HepG2 (cell line): ENCODE results near the gene ZNF384. TPM values are rescaled to one million over a fixed set of nuclear protein-coding genes. Genes with fewer than 3 reads are reported as not detected.

Source experiments
- EEA1 ChIP-seq: sonication (generic); formaldehyde crosslinking; IDR thresholded peaks from 2 replicates; pipeline ENCODE4 v1.5.1; 2020; ENCODE audit warnings: mild to moderate bottlenecking, missing genetic modification reagents, borderline replicate concordance
- GATAD2A ChIP-seq: IDR thresholded peaks from 2 replicates; pipeline ENCODE4 v1.6.1; 2016
- HOMEZ ChIP-seq: IDR thresholded peaks from 2 replicates; pipeline ENCODE4 v1.6.1; 2016; ENCODE audit warnings: low read depth
- NR1H2 ChIP-seq: sonication (generic); formaldehyde crosslinking; IDR thresholded peaks from 2 replicates; pipeline ENCODE4 v1.8.1; 2022; ENCODE audit warnings: low read depth, missing genetic modification reagents, borderline replicate concordance
- SALL1 ChIP-seq: sonication (generic); formaldehyde crosslinking; IDR thresholded peaks from 2 replicates; pipeline ENCODE4 v1.8.0; 2022; ENCODE audit warnings: mild to moderate bottlenecking, missing genetic modification reagents
- SYNCRIP ChIP-seq: fragments of 200-400 bp; formaldehyde crosslinking; IDR thresholded peaks from 2 replicates; pipeline ENCODE4 v1.6.1; 2018; ENCODE audit warnings: mild to moderate bottlenecking, low read depth, low read length; ENCODE audit not compliant: insufficient read depth
- THAP8 ChIP-seq: sonication (generic); formaldehyde crosslinking; IDR thresholded peaks from 2 replicates; pipeline ENCODE4 v1.5.1; 2020; ENCODE audit warnings: missing genetic modification reagents, mild to moderate bottlenecking, borderline replicate concordance
- TP53 ChIP-seq: sonication (generic); formaldehyde crosslinking; conservative IDR thresholded peaks from 2 replicates; pipeline ENCODE4 v1.4.0; 2020; ENCODE audit warnings: missing genetic modification reagents
- U2AF2 ChIP-seq: fragments of 200-400 bp; formaldehyde crosslinking; IDR thresholded peaks from 2 replicates; pipeline ENCODE4 v1.6.1; 2017; ENCODE audit warnings: low read depth, mild to moderate bottlenecking, low read length
- ZKSCAN8 ChIP-seq: IDR thresholded peaks from 2 replicates; pipeline ENCODE4 v1.6.1; 2016; ENCODE audit warnings: borderline replicate concordance, missing genetic modification reagents, missing compliant biosample characterization
- ZNF24 ChIP-seq: fragments of 450-650 bp; IDR thresholded peaks from 2 replicates; pipeline ENCODE4 v1.6.1; 2017; ENCODE audit warnings: antibody characterized with exemption, mild to moderate bottlenecking
- ZNF839 ChIP-seq: sonication (generic); formaldehyde crosslinking; IDR thresholded peaks from 2 replicates; pipeline ENCODE4 v1.4.0; 2020; ENCODE audit warnings: missing genetic modification reagents, mild to moderate bottlenecking, borderline replicate concordance
- polyA plus RNA-seq, 8 experiments: library from polyadenylated mRNA; depleted of rRNA in 3 of 8; stranded (reverse) in 7 of 8; unstranded in 1 of 8; fragments of >200 nt; fragmentation: Illumina TruSeq in 4 of 8; extraction: Trizol in 4 of 8; gene quantifications; 2 replicates each; pipeline versions ENCODE4 v1.2.1 to v1.2.3, GENCODE V29; 2011 to 2016; ENCODE audit warnings: low read depth in 4 of 8, missing spikeins in 1 of 8, mixed read lengths in 1 of 8; ENCODE audit not compliant: insufficient read depth in 1 of 8
- total RNA-seq, 5 experiments: library from RNA; depleted of rRNA; stranded (reverse); fragments of >200 nt; fragmentation: Illumina TruSeq; extraction: Trizol; gene quantifications; 2 replicates each; pipeline ENCODE4 v1.2.3, GENCODE V29; 2016; ENCODE audit warnings: low read depth in 1 of 5
- TF ChIP-seq, protein P1 (sequence below): sonication (generic); formaldehyde crosslinking; IDR thresholded peaks from 2 replicates; pipeline ENCODE4 v1.9.0; 2021; ENCODE audit warnings: missing genetic modification reagents, borderline replicate concordance
- TF ChIP-seq, protein P2 (sequence below): sonication (generic); formaldehyde crosslinking; IDR thresholded peaks from 2 replicates; pipeline ENCODE4 v1.5.0; 2020; ENCODE audit warnings: missing genetic modification reagents
- TF ChIP-seq, protein P3 (sequence below): sonication (generic); formaldehyde crosslinking; IDR thresholded peaks from 2 replicates; pipeline ENCODE4 v1.8.1; 2023; ENCODE audit warnings: mild to moderate bottlenecking, inconsistent platforms, moderate library complexity, missing genetic modification reagents, borderline replicate concordance
- TF ChIP-seq, protein P4 (sequence below): IDR thresholded peaks from 2 replicates; pipeline ENCODE4 v1.6.1; 2016
- TF ChIP-seq, protein P5 (sequence below): sonication (generic); formaldehyde crosslinking; IDR thresholded peaks from 2 replicates; pipeline ENCODE4 v1.8.0; 2022; ENCODE audit warnings: mild to moderate bottlenecking, missing genetic modification reagents, borderline replicate concordance

The ZNF384 gene
- total and polyA plus RNA-seq, 2 of the 13 experiments (the other 11 are each of a cell fraction or from before 2014, with no cell fraction given): 23.6 to 55.3 TPM

DNA sequence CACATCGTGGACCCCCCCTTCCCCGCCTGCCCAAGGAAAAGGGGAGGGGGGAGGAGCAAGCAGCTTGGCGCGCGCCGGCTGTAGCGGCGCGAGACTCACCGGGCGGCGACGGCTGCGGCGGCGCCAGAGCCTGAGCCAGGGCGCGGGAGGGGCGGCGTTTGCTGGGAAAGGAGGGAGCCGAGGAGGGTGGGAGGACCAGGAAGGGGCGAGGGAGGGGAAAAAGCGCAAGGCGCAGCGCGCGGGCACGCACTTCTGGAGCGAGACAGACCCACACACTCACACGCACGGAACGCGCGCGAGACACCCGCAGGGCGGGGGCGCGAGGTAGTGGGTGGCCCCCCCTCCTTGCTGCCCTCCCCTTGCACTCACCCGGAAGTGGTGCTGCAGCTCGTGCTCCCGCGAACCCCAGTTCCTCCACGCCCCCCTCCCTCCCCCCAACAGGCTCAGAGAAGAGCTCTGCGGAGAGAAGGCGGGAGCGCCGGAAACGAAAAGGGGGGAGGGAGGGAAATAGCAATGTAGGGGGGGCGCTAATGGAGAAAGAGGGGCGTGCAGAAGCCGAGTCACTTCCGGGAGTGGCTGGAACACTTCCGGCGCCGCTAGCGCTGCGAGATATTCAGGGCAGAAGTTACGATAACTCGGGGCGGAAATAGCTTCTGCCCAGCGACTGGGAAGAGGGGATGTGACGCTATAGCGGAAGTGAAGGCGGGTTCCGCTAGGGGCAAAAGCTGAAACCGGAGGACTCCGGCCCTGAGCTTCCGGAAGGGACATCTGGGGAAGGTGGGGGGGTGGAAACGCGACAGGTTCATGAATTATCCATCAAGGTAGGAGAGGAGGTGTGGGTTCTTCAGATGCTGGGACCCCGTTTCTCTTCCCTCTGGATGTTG lies at the start of gene ZNF384 (continued):
- no peak for TF ChIP-seq HOMEZ (CRISPR knock-in tag)
- no peak for TF ChIP-seq ZKSCAN8
- TF ChIP-seq, protein P1, sequence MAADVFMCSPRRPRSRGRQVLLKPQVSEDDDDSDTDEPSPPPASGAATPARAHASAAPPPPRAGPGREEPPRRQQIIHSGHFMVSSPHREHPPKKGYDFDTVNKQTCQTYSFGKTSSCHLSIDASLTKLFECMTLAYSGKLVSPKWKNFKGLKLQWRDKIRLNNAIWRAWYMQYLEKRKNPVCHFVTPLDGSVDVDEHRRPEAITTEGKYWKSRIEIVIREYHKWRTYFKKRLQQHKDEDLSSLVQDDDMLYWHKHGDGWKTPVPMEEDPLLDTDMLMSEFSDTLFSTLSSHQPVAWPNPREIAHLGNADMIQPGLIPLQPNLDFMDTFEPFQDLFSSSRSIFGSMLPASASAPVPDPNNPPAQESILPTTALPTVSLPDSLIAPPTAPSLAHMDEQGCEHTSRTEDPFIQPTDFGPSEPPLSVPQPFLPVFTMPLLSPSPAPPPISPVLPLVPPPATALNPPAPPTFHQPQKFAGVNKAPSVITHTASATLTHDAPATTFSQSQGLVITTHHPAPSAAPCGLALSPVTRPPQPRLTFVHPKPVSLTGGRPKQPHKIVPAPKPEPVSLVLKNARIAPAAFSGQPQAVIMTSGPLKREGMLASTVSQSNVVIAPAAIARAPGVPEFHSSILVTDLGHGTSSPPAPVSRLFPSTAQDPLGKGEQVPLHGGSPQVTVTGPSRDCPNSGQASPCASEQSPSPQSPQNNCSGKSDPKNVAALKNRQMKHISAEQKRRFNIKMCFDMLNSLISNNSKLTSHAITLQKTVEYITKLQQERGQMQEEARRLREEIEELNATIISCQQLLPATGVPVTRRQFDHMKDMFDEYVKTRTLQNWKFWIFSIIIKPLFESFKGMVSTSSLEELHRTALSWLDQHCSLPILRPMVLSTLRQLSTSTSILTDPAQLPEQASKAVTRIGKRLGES: no peak
- TF ChIP-seq TP53: no peak
- peak; percentile 10; the same call in 1 of the 2 replicates for TF ChIP-seq EEA1 (CRISPR knock-in tag)
- TF ChIP-seq, protein P2, sequence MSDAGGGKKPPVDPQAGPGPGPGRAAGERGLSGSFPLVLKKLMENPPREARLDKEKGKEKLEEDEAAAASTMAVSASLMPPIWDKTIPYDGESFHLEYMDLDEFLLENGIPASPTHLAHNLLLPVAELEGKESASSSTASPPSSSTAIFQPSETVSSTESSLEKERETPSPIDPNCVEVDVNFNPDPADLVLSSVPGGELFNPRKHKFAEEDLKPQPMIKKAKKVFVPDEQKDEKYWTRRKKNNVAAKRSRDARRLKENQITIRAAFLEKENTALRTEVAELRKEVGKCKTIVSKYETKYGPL (CRISPR knock-in tag): no peak
- no peak for TF ChIP-seq NR1H2 (CRISPR knock-in tag)
- no peak for TF ChIP-seq GATAD2A (CRISPR knock-in tag)
- no peak for TF ChIP-seq SYNCRIP
- no peak for TF ChIP-seq U2AF2
- TF ChIP-seq, protein P3, sequence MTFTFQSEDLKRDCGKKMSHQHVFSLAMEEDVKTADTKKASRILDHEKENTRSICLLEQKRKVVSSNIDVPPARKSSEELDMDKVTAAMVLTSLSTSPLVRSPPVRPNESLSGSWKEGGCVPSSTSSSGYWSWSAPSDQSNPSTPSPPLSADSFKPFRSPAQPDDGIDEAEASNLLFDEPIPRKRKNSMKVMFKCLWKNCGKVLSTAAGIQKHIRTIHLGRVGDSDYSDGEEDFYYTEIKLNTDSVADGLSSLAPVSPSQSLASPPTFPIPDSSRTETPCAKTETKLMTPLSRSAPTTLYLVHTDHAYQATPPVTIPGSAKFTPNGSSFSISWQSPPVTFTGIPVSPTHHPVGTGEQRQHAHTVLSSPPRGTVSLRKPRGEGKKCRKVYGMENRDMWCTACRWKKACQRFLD (CRISPR knock-in tag): peak; percentile 78; the same call in 1 of the 2 replicates
- TF ChIP-seq ZNF839: peak; percentile 43; the same call in 1 of the 2 replicates
- TF ChIP-seq THAP8 (CRISPR knock-in tag): 0 out of 2 replicates have a peak, but pooled peaks have one; percentile 28
- TF ChIP-seq ZNF24: no peak
- TF ChIP-seq, protein P4, sequence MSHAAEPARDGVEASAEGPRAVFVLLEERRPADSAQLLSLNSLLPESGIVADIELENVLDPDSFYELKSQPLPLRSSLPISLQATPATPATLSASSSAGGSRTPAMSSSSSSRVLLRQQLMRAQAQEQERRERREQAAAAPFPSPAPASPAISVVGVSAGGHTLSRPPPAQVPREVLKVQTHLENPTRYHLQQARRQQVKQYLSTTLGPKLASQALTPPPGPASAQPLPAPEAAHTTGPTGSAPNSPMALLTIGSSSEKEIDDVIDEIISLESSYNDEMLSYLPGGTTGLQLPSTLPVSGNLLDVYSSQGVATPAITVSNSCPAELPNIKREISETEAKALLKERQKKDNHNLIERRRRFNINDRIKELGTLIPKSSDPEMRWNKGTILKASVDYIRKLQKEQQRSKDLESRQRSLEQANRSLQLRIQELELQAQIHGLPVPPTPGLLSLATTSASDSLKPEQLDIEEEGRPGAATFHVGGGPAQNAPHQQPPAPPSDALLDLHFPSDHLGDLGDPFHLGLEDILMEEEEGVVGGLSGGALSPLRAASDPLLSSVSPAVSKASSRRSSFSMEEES (CRISPR knock-in tag): no peak
- TF ChIP-seq, protein P5, sequence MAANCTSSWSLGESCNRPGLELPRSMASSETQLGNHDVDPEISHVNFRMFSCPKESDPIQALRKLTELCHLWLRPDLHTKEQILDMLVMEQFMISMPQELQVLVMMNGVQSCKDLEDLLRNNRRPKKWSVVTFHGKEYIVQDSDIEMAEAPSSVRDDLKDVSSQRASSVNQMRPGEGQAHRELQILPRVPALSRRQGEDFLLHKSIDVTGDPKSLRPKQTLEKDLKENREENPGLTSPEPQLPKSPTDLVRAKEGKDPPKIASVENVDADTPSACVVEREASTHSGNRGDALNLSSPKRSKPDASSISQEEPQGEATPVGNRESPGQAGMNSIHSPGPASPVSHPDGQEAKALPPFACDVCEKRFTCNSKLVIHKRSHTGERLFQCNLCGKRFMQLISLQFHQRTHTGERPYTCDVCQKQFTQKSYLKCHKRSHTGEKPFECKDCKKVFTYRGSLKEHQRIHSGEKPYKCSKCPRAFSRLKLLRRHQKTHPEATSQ (CRISPR knock-in tag): 0 out of 2 replicates have a peak, but pooled peaks have one; percentile 55
- peak; percentile 16; the same call in 1 of the 2 replicates for TF ChIP-seq SALL1 (CRISPR knock-in tag)
